GM19397 (cell line): ENCODE results near the gene MGAT5B.
"Not testable (repeated sequence)": the region's sequence is repeated elsewhere in the genome, so short reads cannot be mapped to it uniquely, and the experiment has no call there.

Experiments
- ATAC-seq: cut with Tn5 transposase; IDR thresholded peaks from one replicate; pipeline ENCODE4 v1.9.1; 2021; ENCODE audit warnings: mild to moderate bottlenecking, moderate library complexity; ENCODE audit not compliant: unreplicated experiment

The MGAT5B gene

DNA sequence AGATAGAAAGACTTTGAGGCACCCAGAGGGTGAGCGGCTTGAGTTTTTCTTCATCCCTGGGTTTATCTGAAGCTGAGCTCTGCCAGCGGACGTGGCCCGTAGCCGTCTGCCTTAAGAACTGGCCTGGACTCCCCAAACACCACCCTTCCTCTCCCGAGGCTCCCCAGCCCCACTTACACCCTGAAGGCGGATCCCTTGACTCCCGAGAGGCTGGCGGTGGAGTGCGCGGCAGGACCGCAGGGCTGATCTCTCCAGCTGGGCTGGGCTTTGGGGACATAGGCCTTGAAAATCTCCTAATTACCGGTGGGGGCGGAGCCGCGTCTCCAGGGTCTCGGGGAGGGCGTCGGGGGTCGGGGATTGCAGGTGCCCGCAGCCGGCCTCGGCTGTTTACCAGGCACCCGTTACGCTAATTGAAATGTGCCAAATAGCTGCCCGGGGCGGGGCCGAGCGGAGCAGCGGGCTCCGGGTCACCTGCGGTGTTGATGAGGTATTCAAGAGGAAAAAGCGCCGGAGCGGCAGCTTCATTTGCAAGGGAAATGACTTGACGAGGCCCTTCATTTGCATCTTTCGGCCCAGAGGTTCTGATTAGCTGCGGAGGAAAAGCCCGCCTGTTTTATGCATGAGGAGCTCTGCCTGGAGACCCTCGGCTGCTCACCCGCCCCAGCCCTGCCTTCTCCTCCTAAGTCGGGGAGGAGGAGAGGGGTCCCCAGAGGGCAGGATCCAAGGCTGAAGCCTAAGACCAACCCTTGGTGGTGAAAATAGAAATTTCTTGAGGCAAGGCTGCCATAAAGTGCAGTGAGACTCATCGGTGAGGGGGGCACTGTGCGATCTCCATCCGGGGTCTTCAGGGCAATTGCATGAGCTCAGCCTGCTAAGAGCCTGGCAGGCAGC lies 100.7 kb downstream of the MGAT5B start:
- ATAC-seq, result no peak

DNA sequence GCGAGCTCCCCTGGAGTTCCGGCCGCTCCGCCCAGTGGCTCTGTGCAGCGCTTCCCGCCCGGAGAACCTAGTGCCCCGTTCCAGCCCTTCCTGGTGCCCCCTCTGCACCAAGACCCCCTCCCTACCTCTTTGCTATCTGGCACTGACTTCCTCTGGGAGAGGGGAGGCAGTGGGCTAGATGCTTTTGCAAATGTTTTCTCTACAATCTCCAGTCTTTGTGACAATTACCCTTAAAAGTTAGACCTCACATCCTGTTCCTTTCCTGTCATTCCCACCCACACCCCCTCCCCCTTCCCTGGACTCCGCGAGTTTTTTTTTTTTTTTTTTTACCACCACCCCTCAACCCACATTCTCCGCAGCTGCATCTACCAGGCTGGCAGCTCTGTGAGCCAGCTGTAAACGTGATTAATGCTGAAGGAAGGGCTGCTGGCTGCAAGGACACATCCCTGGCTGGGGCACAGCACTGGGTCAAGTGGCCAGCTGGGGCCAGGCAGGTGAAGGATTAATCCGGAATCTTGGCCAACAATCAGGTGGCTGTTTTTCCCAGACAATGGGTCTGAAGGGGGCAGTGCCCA lies 101.5 kb downstream of the MGAT5B start:
- no peak for ATAC-seq

DNA sequence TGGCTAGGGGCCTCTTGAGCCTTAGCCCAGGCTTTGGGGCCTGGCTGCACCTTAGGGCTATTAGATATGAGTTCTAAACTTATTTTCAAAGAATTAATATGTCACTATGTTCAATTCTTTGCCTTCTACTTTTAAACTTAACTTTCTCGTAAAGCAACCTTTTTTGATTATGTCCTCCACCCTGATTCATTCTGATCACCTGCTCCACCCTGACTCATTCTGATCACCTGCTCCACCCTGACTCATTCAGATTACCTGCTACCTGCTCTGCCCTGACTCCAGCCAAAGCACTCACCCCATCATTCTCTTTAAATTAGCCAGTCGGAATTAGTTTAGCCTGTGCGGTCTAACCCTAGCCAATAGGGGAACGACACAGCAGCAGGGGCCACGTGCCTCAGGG lies 102.0 kb downstream of the MGAT5B start:
- not testable (repeated sequence) for ATAC-seq

DNA sequence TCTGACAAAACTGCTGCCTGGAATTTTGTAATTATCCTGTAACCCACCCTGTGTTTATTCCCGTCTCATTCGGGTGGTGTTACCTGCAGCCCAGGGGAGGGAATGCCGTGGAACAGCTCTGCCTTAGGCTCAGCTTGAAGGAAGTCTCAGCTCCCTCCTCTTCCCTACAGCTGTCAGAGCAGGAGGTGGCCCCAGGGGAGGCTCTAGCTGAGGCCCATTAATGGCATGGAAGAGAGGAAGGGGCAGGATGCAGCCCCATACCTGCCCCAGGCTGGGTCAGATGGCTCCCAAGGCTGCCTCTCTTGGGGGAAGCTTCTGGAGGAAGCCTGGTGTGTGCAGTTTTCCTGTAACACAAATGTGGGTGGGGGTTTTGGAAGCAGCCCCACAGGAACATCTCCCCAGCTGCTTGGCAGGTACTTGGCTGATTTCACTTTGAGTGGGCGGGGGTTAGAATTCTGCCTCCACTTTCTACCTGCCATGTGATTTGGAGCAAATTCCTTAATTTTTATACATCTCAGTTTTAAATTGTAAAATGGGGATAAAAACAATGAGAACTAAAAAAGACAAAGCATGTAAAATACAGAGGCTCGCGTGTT lies 103.9 kb downstream of the MGAT5B start:
- no peak for ATAC-seq

DNA sequence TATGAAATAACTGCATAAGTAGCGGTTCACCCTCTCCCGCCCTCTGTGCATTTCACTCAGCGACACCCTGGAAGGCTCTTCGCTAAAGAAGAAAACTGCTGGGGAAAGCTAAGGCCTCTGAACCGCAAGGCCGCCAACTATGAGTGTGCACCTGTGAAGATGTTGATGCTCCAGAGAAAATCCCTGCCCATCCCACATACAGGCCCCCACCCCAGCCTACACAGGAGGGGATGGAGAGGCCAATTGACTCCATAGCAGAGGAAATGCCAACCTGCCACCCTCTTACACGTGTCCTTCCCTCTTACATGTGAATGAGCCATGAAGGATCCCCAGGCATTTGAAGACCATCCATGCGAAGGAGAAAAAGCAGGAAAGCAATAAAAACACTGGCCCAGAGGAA lies 104.8 kb downstream of the MGAT5B start:
- no peak for ATAC-seq

DNA sequence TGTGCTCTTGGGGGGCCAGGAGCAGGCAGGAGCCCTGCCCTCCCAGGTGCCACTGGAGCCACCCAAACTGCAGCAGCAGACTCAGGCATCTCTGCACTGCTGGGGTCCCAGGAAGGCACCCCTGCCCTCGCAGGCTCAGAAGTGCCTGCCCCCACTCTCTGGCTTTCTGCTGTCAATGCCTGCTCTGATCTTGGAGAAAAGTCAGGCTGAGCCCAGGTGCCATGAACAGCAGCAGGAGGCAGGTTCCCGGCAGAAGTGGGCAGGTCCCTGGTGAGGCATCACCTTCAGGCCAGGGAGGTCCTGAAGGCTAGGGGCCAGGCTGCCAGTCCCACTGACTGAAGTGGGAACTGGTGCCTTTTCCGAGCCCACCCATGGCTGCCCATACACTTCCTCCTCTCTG lies 106.5 kb downstream of the MGAT5B start:
- ATAC-seq, result no peak

DNA sequence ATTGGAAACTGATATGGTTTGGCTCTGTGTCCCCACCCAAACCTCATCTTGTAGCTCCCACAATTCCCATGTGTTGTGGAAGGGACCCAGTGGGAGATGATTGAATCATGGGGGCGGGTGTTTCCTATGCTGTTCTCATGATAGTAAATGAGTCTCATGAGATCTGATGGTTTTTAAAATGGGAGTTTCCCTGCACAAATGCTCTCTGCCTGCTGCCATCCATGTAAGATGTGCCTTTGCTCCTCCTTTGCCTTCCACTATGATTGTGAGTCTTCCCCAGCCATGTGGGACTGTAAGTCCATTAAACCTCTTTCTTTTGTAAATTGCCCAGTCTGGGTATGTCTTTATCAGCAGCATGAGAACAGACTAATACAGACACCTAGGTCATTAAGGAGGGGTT lies 109.8 kb downstream of the MGAT5B start:
- ATAC-seq, result not testable (repeated sequence)

DNA sequence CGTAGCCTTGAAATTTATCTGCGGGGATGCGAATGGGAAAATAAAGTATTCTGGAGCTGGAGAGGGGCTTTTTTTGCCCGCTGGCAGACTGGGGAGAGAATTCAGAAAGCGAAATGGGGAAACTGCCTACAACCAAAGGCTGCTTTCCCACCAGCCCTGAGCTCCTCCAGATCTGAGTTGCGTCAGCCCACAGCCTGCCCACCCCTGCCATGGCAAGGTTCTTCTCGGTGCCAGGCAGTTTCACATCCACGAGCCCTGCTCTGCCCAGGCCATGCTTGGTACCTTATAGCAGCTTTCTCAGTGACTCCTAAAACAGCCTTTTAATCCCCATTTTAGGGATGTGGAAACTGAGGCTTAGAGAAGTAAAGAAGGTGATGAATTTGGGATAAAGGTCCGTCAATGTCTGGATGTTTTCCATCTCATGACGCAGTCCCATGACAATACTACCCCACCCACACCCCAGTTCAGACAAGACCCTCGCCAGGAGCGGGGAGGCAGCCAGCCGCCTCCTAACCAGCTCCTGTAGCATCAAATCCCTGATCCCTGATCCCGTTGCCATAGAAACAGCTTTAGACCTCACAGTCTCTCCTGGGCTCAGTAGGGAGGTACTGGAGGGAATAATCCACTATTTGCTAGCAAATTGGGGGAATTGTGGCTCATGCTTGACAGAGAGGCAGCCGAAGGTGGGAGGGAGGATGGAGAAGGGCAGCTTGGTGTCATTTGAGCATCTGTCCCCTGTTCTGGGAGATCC lies 113.5 kb downstream of the MGAT5B start:
- no peak for ATAC-seq

DNA sequence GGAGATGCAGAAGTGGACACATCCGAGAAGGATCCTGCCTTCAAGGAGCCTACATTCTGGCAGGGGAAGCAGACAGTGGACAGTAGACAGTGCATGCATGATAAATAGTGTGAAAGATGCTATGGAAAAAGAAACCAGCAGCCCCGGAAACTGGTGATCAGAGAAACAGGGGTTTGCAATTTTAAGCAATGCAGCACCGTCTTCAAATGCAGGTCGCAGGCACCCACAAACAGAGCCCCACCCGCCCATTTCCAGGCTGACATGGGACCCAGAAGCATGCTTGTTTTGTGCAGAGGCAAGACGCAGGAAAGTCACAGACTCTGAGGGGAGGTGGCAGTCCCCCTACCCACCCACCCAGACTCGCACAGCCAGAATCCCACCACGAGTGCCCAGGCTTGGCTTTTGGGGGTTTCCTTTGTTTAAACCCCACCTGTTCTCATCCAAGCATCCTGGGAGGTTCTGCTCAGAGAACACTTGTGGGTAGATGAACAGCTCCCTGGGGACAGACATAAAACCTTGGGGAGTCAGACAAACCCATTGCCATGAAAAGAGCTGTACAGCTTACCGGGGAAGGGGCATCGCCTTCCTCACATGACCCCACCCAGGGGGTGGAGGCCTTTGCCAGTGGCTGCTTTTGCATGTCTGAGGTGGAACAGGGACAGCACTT lies 114.3 kb downstream of the MGAT5B start:
- ATAC-seq, result no peak

DNA sequence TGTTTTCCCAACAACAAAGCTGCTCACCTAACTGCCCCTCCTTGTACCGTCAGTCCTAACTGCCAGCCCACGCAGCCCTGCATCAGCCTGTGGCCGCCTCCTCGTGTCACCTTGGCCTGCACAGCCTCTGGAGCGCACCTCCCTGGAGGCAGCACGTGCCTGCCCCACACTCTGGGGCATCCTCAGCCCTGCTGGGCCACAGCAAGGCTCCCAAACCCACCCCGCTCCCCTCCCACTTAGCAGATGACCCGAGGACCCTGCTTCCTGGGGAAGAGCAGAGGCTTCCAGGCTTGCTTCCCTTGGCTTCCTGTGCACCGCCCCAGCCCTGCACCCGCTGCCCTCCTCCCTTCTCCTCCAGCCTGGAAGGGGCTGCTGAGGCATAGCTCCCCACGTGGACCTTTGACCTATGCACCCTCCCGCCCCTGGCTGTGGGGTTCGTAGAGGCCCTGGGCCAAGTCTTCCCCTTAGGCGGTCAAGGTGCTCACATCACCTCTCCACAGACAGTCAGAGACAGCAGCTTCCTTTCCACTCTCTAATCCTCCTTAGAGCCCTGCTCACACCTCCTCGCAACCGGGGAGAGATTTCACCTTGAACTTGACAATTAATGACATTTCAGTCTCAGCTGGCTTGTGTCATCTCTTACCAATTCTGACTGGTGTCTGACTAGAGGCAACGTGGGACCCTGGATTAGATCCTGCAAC lies 115.0 kb downstream of the MGAT5B start:
- ATAC-seq, result no peak

DNA sequence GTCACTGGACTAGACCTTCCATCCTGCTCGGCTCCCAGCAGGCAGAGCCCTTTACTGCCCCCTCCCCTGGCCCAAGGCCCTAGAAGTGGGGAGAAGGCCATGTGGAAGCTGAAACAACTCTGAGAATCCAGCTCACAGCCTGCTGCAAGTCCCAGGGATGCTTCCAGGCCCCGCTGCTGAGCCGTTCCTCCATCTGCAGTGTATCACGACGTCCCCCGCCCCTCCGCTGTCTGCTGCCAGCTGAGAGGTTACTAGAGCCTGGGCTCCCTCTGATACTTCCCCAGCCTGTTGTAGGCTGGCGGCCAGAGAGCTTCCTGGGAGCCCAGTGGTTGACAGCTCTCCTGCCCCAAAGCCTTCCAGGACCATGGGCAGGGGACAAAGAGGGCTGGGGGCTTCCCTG lies 118.2 kb downstream of the MGAT5B start:
- ATAC-seq, result no peak

DNA sequence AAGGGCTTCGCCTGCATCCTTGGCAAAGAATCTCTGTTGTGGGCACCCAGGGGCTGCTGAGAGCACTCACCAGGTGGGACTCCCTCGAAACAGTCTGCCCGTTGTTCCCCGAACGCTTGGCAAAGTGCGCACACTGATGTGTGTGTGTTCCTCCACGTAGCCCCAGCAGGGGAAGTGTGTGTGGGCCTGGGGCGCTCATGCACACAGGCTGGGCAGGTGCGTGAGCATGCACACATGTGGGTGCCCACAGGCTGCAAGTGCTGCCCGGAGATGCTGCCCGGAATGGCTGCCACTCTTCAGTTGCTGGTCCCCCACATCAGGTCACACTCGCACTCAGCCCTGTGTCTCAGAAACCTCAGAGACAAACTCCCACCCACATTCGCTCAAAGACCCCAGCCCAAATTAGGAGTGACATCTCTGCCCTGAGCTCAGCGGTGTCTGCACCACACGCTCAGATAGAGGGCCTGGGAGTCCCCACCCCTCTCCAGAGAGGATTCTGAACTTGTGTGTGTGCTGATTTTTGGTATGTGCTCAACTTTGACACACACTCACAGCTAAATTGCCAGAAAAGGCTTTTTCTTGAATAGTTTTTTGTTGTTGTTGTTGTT lies 119.4 kb downstream of the MGAT5B start:
- ATAC-seq, result no peak

DNA sequence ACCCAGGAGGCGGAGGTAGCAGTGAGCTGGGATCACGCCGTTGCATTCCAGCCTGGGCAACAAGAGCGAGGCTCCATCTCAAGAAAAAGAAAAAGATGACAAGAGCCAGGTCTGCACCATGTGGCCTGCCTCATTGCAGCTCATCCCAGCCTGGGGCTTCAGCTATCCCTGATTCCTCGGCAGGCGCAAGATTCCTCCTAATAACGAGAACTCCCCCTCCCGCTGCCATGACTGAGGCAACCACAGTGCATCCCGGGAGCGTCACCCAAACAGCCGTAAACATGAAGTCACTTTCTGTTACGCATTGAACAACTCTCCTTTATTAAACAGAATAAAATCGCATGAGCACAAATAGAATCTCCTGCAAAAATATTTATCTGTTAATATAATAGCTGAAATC lies 120.6 kb downstream of the MGAT5B start:
- ATAC-seq, result no peak

DNA sequence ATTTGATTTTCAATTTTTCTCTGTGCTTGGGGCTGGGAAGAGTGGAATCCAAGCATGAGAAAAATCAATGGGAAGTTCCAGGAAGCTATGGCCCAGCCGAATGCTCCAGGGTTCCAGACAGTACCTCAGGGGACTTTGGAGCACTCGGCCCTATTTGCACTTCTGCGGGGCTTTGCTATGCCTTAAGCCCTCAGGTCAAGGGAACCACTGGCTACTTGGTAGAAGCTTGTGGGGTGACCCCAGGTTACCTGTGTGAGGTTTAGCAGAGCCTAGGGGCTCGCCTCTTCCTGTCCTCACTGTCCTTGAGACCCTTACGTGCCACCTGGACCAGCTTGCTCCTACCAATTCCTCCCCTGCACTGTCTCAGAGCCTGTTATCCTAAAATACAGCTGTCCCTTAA lies 121.3 kb downstream of the MGAT5B start:
- no peak for ATAC-seq

DNA sequence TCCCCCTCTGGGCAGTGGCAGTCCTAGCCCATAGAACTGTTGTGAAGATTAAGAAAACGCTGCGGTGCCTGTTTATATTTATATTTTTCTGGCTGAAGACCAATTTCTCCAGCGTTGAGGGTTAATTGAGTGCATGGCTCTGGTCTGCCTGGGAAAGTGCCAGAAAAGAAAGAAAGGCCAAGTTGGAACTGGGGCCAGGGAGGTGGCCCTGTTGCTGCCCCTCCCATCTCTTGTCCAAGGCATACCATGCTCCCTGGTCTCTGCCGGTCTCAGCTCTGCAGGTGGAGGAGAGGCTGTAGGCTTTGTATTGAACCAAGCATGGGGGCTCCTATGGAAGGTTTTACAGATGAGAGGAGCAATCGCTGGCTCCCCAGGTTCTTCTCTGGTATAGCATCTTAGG lies 124.7 kb downstream of the MGAT5B start:
- no peak for ATAC-seq

DNA sequence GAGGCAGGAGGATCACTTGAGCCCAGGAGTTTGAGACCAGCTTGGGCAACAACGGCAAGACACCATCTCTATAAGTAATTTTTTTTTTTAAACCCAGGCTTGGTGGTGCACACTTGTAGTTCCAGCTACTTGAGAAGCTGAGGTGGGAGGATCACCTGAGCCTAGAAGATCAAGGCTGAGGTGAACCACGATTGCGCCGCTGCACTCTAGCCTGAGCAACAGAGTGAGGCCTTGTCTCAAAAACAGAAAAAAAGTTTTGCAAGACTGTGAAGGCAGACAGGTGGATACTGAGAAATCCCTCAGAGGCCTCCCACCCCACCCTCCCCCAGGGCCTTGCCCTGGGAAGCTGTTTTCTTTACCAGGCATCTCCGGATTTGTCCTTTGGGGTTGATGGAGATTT lies 125.4 kb downstream of the MGAT5B start:
- no peak for ATAC-seq

DNA sequence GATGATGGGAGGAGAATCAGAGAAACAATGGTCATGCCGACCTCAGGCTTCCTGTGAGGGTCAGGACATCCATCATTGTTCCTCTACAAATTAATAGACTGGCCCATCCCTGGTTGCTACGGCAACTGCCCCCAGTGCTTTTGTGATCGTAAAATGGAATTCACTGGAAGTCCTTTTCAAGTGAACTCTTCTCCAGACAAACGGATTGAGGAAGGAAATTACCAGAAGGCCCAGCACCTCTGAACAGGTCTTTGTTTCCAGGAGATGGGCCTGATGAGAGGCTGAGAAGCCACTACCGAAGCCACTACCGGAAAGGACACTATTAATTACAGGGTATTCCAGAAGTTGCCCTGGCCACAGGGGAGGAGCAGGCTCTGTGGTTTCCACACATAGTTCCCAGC lies 126.0 kb downstream of the MGAT5B start:
- no peak for ATAC-seq

DNA sequence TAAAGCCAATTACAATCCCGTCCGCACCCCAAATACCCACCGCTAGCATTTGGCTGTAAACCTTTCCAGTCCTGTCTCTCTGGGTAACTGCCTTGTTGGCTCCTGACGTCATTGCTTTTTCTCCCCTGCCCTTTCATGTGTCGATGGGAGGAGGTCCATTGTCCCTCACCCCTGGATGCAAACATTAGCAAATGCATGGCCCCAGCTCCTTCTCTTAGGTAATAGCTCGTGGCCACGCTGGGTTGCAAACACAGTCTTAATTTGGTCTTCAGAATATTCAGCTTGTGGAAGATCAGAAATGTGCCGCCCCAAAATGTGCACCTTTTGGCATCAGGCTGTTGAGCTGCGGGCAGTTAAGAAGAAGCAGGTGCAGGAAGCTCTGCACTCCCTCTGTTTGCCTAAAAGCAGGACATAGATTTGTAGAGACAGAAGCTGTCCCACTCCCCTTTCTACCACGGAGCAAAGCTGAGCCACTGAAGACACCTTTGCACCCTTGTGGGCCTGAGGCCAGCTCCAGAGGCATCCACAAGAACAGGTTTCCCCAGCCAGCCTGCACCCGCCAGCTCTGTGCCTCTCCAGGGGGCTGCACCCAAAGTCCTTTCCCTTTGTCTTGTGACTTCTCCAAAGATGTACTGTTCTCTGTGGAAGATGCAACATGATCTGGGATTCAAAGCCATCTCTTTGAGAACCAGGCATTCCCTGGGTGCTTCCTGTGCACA lies 127.3 kb downstream of the MGAT5B start:
- no peak for ATAC-seq
